NCI-H526 (cell line): ENCODE measurements around the gene AGBL1.
A peak's percentile ranks its signal among the peaks of the same experiment; 100 is the strongest.

ENCODE experiments used
- DNase-seq, 2 experiments: peaks; one replicate each; lab custom pipeline; 2025; lab: John Stamatoyannopoulos, UW

The AGBL1 gene

GRCh38 chr15:86237111-86237500 lies 157.4 kb downstream of the AGBL1 start:
- DNase-seq = peak in 1 of 2 experiments; percentile 53

- DNase-seq = no peak
These were observed 167.7 kb downstream of the AGBL1 start for GRCh38 chr15:86247249-86247955.

GRCh38 chr15:86255247-86255646 lies 175.6 kb downstream of the AGBL1 start:
- no peak for DNase-seq

- DNase-seq = no peak
These were observed 177.0 kb downstream of the AGBL1 start for GRCh38 chr15:86256628-86257027.

GRCh38 chr15:86259589-86259988 lies 179.9 kb downstream of the AGBL1 start:
- DNase-seq = peak; percentile 3 to 40

GRCh38 chr15:86263230-86263629 lies 183.6 kb downstream of the AGBL1 start:
- no peak for DNase-seq

GRCh38 chr15:86266896-86267484 lies 187.3 kb downstream of the AGBL1 start:
- DNase-seq = no peak

- no peak for DNase-seq
These were observed 188.2 kb downstream of the AGBL1 start for GRCh38 chr15:86267892-86268291.

- no peak for DNase-seq
These were observed 188.9 kb downstream of the AGBL1 start for GRCh38 chr15:86268558-86268957.

GRCh38 chr15:86273309-86273708 lies 193.6 kb downstream of the AGBL1 start:
- no peak for DNase-seq

GRCh38 chr15:86275361-86275760 lies 195.7 kb downstream of the AGBL1 start:
- DNase-seq = no peak

GRCh38 chr15:86278586-86278985 lies 198.9 kb downstream of the AGBL1 start:
- no peak for DNase-seq

GRCh38 chr15:86284635-86285034 lies 205.0 kb downstream of the AGBL1 start:
- DNase-seq = no peak

GRCh38 chr15:86295511-86295910 lies 215.8 kb downstream of the AGBL1 start:
- DNase-seq = no peak

GRCh38 chr15:86296769-86297168 lies 217.1 kb downstream of the AGBL1 start:
- DNase-seq = no peak

GRCh38 chr15:86300390-86301125 lies 220.9 kb downstream of the AGBL1 start:
- peak; percentile 11 to 21 for DNase-seq

GRCh38 chr15:86311568-86312280 lies 232.1 kb downstream of the AGBL1 start:
- no peak for DNase-seq

GRCh38 chr15:86312486-86312885 lies 232.8 kb downstream of the AGBL1 start:
- no peak for DNase-seq

- DNase-seq = no peak
These were observed 236.5 kb downstream of the AGBL1 start for GRCh38 chr15:86316216-86316615.

GRCh38 chr15:86316726-86317383 lies 237.2 kb downstream of the AGBL1 start:
- no peak for DNase-seq

- DNase-seq = no peak
These were observed 237.7 kb downstream of the AGBL1 start for GRCh38 chr15:86317384-86317740.

GRCh38 chr15:86322629-86323028 lies 243.0 kb downstream of the AGBL1 start:
- no peak for DNase-seq
